Camera-type eye (tissue), 1 donor: ENCODE data around the gene RSAD2. TPM values are rescaled to one million over a fixed set of nuclear protein-coding genes. Genes with fewer than 3 reads are reported as not detected.

Experiments
- total RNA-seq: library from RNA; depleted of rRNA; stranded (reverse); fragments of >200 nt; gene quantifications from one replicate; pipeline ENCODE4 v1.2.3, GENCODE V29; 2014

The RSAD2 gene
- 7.9 TPM for total RNA-seq

GRCh38 chr2:6877402-6878304, at the start of gene RSAD2:
Gene RSAD2 (plus strand): TSS chr2:6877777. CDS start chr2:6877801, 24 bp downstream.

GRCh38 chr2:6865346-6866274, 12.0 kb upstream of the RSAD2 start, which contains the start of gene CMPK2:
Gene CMPK2 (minus strand): TSS chr2:6865907. CDS start chr2:6865696, 211 bp downstream.

DNA sequence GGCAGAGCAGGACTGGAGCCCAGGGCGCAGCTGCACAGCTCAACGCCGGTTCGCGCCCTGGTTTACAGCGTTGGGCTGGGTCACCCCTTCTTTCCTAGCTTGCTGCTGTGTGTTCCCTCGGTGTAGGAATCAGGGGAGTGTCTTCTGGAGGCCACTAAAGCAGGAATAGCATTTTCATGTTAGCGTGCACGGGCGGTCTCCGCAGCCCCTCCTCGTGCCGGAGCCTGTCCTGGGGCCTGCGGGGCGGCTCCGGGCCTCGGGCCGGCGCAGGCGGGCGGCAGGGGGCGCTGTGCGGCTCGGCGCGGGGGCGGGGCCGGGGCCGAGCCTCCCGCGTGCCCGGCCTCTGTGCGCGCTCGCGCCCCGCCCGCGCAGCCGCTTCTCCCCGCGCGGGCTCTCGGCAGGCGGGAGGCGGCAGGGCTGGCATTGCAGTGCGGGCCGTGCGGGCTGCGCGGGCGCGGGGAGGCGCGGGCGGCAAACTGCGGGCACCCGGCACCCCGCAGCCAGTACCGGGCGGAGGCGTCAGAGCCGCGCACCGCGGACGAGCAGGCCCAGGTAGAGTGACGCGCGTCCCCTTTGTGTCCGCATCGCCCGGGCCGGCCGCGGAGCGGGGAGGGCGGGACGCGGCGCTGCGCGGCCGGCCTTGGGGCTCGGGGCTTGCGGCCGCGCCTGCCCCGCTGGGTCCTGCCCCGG, 39.6 kb downstream of the RSAD2 start, which contains the start of gene RNF144A:
Gene RNF144A, plus strand, starts transcription at position 342 of the 690 bp plus-strand sequence. CDS start 79,515 bp downstream, outside the sequence.

Other genes starting within 250 kb of the RSAD2 start
- 7.6 TPM for gene CMPK2, start 11.9 kb upstream of the RSAD2 start, total RNA-seq
- gene RNF144A, start 39.6 kb downstream of the RSAD2 start, total RNA-seq, result 52.6 TPM